ENCODE results near the gene RO60. TPM values are rescaled to one million over a fixed set of nuclear protein-coding genes. Genes with fewer than 3 reads are reported as not detected.
A peak's percentile ranks its signal among the peaks of the same experiment; 100 is the strongest.

The RO60 gene
- total and polyA plus RNA-seq, 2 of the 13 experiments (the other 11 are each of a cell fraction or from before 2014, with no cell fraction given): 20.3 to 53.7 TPM

DNA sequence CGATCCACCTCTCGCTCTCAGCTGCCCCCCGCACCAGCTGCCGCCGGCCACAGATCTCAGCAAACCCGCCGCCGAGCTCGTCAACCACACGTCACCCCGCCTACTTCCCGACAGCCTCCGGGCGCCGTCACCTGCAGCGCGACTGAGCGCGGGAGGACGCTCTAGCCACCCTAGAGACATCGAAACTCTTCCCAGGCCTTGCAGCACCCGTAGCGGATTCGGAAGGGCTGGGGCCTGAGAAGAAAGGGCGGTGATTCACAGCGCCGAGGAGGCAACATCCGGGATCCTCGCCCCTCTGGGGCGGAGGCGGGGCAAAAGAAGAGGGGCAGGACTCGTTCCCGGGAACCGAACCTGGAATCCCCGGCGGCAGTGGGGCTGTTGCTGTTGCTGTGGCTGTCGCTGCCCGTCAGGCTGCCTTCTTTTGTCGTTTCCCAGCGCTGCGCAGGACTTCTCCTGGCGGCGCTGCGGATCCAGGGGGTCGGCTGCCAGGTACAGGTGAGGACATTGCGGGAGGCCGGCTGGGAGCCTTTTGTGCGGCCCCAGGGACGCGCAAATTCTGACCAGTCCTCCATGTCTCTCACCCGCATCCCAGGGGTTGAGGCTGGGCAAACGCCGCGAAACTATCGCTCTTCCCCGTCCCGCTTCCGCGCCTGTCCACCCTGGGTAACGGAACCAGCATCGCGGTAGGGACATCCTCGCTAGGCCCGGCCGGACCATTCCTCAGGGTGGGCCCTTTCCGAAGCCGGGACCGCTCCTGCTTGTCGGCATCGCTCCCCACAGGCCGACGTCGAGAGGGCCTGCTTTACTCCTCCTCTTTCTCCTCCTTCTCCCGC lies at the start of gene RO60, which contains the start of gene UCHL5 (continued):
- TF ChIP-seq, protein P1, sequence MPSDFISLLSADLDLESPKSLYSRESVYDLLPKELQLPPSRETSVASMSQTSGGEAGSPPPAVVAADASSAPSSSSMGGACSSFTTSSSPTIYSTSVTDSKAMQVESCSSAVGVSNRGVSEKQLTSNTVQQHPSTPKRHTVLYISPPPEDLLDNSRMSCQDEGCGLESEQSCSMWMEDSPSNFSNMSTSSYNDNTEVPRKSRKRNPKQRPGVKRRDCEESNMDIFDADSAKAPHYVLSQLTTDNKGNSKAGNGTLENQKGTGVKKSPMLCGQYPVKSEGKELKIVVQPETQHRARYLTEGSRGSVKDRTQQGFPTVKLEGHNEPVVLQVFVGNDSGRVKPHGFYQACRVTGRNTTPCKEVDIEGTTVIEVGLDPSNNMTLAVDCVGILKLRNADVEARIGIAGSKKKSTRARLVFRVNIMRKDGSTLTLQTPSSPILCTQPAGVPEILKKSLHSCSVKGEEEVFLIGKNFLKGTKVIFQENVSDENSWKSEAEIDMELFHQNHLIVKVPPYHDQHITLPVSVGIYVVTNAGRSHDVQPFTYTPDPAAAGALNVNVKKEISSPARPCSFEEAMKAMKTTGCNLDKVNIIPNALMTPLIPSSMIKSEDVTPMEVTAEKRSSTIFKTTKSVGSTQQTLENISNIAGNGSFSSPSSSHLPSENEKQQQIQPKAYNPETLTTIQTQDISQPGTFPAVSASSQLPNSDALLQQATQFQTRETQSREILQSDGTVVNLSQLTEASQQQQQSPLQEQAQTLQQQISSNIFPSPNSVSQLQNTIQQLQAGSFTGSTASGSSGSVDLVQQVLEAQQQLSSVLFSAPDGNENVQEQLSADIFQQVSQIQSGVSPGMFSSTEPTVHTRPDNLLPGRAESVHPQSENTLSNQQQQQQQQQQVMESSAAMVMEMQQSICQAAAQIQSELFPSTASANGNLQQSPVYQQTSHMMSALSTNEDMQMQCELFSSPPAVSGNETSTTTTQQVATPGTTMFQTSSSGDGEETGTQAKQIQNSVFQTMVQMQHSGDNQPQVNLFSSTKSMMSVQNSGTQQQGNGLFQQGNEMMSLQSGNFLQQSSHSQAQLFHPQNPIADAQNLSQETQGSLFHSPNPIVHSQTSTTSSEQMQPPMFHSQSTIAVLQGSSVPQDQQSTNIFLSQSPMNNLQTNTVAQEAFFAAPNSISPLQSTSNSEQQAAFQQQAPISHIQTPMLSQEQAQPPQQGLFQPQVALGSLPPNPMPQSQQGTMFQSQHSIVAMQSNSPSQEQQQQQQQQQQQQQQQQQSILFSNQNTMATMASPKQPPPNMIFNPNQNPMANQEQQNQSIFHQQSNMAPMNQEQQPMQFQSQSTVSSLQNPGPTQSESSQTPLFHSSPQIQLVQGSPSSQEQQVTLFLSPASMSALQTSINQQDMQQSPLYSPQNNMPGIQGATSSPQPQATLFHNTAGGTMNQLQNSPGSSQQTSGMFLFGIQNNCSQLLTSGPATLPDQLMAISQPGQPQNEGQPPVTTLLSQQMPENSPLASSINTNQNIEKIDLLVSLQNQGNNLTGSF (CRISPR knock-in tag; IDR thresholded peaks at IDR 0.05): peak; percentile 82
- TF ChIP-seq CEBPB (IDR thresholded peaks at IDR 0.05; ENCODE audit: borderline replicate concordance, low read depth, low read length): 0 out of 2 replicates have a peak, but pooled peaks have one; percentile 9
- TF ChIP-seq ZNF569 (CRISPR knock-in tag; IDR thresholded peaks at IDR 0.05; ENCODE audit: borderline replicate concordance): 0 out of 2 replicates have a peak, but pooled peaks have one; percentile 22
- peak; percentile 91 for TF ChIP-seq ELF3 (CRISPR knock-in tag; IDR thresholded peaks at IDR 0.05)
- peak; percentile 50; the same call in 1 of the 2 replicates for TF ChIP-seq CENPT (CRISPR knock-in tag; IDR thresholded peaks at IDR 0.05; ENCODE audit: low read depth)
- TF ChIP-seq, protein P2, sequence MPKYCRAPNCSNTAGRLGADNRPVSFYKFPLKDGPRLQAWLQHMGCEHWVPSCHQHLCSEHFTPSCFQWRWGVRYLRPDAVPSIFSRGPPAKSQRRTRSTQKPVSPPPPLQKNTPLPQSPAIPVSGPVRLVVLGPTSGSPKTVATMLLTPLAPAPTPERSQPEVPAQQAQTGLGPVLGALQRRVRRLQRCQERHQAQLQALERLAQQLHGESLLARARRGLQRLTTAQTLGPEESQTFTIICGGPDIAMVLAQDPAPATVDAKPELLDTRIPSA (CRISPR knock-in tag; IDR thresholded peaks at IDR 0.05; ENCODE audit: borderline replicate concordance): peak; percentile 64; the same call in 1 of the 2 replicates
- TF ChIP-seq, protein P3, sequence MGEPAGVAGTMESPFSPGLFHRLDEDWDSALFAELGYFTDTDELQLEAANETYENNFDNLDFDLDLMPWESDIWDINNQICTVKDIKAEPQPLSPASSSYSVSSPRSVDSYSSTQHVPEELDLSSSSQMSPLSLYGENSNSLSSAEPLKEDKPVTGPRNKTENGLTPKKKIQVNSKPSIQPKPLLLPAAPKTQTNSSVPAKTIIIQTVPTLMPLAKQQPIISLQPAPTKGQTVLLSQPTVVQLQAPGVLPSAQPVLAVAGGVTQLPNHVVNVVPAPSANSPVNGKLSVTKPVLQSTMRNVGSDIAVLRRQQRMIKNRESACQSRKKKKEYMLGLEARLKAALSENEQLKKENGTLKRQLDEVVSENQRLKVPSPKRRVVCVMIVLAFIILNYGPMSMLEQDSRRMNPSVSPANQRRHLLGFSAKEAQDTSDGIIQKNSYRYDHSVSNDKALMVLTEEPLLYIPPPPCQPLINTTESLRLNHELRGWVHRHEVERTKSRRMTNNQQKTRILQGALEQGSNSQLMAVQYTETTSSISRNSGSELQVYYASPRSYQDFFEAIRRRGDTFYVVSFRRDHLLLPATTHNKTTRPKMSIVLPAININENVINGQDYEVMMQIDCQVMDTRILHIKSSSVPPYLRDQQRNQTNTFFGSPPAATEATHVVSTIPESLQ (CRISPR knock-in tag; conservative IDR thresholded peaks at IDR 0.05): 0 out of 2 replicates have a peak, but pooled peaks have one; percentile 29
- TF ChIP-seq, protein P4, sequence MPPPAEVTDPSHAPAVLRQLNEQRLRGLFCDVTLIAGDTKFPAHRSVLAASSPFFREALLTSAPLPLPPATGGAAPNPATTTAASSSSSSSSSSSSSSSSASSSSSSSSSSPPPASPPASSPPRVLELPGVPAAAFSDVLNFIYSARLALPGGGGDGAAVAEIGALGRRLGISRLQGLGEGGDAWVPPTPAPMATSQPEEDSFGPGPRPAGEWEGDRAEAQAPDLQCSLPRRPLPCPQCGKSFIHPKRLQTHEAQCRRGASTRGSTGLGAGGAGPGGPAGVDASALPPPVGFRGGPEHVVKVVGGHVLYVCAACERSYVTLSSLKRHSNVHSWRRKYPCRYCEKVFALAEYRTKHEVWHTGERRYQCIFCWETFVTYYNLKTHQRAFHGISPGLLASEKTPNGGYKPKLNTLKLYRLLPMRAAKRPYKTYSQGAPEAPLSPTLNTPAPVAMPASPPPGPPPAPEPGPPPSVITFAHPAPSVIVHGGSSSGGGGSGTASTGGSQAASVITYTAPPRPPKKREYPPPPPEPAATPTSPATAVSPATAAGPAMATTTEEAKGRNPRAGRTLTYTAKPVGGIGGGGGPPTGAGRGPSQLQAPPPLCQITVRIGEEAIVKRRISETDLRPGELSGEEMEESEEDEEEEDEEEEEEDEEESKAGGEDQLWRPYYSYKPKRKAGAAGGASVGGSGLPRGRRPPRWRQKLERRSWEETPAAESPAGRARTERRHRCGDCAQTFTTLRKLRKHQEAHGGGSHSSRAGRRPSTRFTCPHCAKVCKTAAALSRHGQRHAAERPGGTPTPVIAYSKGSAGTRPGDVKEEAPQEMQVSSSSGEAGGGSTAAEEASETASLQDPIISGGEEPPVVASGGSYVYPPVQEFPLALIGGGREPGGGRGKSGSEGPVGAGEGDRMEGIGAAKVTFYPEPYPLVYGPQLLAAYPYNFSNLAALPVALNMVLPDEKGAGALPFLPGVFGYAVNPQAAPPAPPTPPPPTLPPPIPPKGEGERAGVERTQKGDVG (CRISPR knock-in tag; IDR thresholded peaks at IDR 0.05; ENCODE audit: borderline replicate concordance): peak; percentile 56; the same call in 1 of the 2 replicates
- no peak for TF ChIP-seq SIX1 (CRISPR knock-in tag; IDR thresholded peaks at IDR 0.05; ENCODE audit: borderline replicate concordance)
- peak; percentile 97 for TF ChIP-seq SAP130 (CRISPR knock-in tag; IDR thresholded peaks at IDR 0.05; ENCODE audit: low read depth)
- TF ChIP-seq SOX13 (IDR thresholded peaks at IDR 0.05): no peak
- peak in 1 of 2 experiments; percentile 73; a peak in 2 of 4 replicates for TF ChIP-seq SOX13 (CRISPR knock-in tag; conservative IDR thresholded peaks at IDR 0.05 in 1 of 2, IDR thresholded peaks at IDR 0.05 in 1 of 2)
- TF ChIP-seq TGIF2 (CRISPR knock-in tag; IDR thresholded peaks at IDR 0.05): peak; percentile 96
- TF ChIP-seq, protein P5, sequence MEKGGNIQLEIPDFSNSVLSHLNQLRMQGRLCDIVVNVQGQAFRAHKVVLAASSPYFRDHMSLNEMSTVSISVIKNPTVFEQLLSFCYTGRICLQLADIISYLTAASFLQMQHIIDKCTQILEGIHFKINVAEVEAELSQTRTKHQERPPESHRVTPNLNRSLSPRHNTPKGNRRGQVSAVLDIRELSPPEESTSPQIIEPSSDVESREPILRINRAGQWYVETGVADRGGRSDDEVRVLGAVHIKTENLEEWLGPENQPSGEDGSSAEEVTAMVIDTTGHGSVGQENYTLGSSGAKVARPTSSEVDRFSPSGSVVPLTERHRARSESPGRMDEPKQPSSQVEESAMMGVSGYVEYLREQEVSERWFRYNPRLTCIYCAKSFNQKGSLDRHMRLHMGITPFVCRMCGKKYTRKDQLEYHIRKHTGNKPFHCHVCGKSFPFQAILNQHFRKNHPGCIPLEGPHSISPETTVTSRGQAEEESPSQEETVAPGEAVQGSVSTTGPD (CRISPR knock-in tag; IDR thresholded peaks at IDR 0.05): no peak

Measured in HepG2 (cell line).